ENCODE measurements around the gene ANKRD12. TPM values are rescaled to one million over a fixed set of nuclear protein-coding genes. Genes with fewer than 3 reads are reported as not detected.

The ANKRD12 gene
- total RNA-seq, 3 donors from 2014 or later, result 46.8 to 108 (median 63.6) TPM

GRCh38 chr18:9244376-9244775 is 107.8 kb downstream of the ANKRD12 start:
- ATAC-seq, result no peak
- no peak overlapping the region for H3K4me3 ChIP-seq
- DNase-seq, result no peak
- no peaks in the 10 kb centered on the region for H3K4me1 ChIP-seq (ENCODE audit: low read depth)
- no peaks in the 10 kb centered on the region for H3K36me3 ChIP-seq (ENCODE audit: low read depth)
- H3K9me3 ChIP-seq, result no peaks in the 10 kb centered on the region
- no peak for TF ChIP-seq CTCF (IDR thresholded peaks at IDR 0.05)
- intact Hi-C loops (cut with DNase I, micrococcal nuclease), result no loop called here

GRCh38 chr18:9248661-9249060 is 112.1 kb downstream of the ANKRD12 start:
- Histone ChIP-seq H3K4me3 (no peak overlapping the region), H3K36me3 (ENCODE audit: low read depth) (no peaks in the 10 kb centered on the region), H3K4me1 (ENCODE audit: low read depth) (no peaks in the 10 kb centered on the region), H3K9me3 (no peaks in the 10 kb centered on the region)
- ATAC-seq, result no peak
- no peak for TF ChIP-seq CTCF (IDR thresholded peaks at IDR 0.05)
- intact Hi-C loops (cut with DNase I, micrococcal nuclease), result no loop called here
- DNase-seq, result no peak

GRCh38 chr18:9249254-9249653 is 112.7 kb downstream of the ANKRD12 start:
- TF ChIP-seq CTCF (IDR thresholded peaks at IDR 0.05), result no peak
- Histone ChIP-seq H3K36me3 (ENCODE audit: low read depth) (no peaks in the 10 kb centered on the region), H3K9me3 (no peaks in the 10 kb centered on the region), H3K4me3 (no peak overlapping the region), H3K4me1 (ENCODE audit: low read depth) (no peaks in the 10 kb centered on the region)
- DNase-seq (no peak), ATAC-seq (no peak)
- intact Hi-C loops (cut with DNase I, micrococcal nuclease), result no loop called here

GRCh38 chr18:9259173-9259572 is 122.6 kb downstream of the ANKRD12 start:
- Histone ChIP-seq H3K4me3 (no peak overlapping the region), H3K9me3 (no peaks in the 10 kb centered on the region), H3K36me3 (ENCODE audit: low read depth) (no peaks in the 10 kb centered on the region), H3K4me1 (ENCODE audit: low read depth) (no peaks in the 10 kb centered on the region)
- ATAC-seq, result no peak
- intact Hi-C loops (cut with DNase I, micrococcal nuclease), result no loop called here
- DNase-seq, result no peak
- TF ChIP-seq CTCF (IDR thresholded peaks at IDR 0.05), result no peak

GRCh38 chr18:9260388-9261380 is 124.1 kb downstream of the ANKRD12 start:
- ATAC-seq (no peak), DNase-seq (no peak)
- intact Hi-C loops (cut with DNase I, micrococcal nuclease), result no loop called here
- H3K36me3 ChIP-seq (ENCODE audit: low read depth), result no peaks in the 10 kb centered on the region
- no peak overlapping the region for H3K4me3 ChIP-seq
- H3K9me3 ChIP-seq, result no peaks in the 10 kb centered on the region
- no peaks in the 10 kb centered on the region for H3K4me1 ChIP-seq (ENCODE audit: low read depth)
- TF ChIP-seq CTCF (IDR thresholded peaks at IDR 0.05), result no peak

Measured in mucosa of descending colon (tissue), 3 donors.